HepG2 (cell line): Measurements from ENCODE around the gene SERINC2. TPM values are rescaled to one million over a fixed set of nuclear protein-coding genes. Genes with fewer than 3 reads are reported as not detected.

Experiments used
- EED ChIP-seq: sonication (generic); formaldehyde crosslinking; IDR thresholded peaks from 2 replicates; pipeline ENCODE4 v1.5.0; 2020; ENCODE audit warnings: mild to moderate bottlenecking, missing genetic modification reagents
- GATAD2A ChIP-seq: IDR thresholded peaks from 2 replicates; pipeline ENCODE4 v1.6.1; 2016
- GLMP ChIP-seq: sonication (generic); formaldehyde crosslinking; IDR thresholded peaks from 2 replicates; pipeline ENCODE4 v1.9.0; 2021; ENCODE audit warnings: missing genetic modification reagents, mild to moderate bottlenecking, borderline replicate concordance
- HNRNPH1 ChIP-seq: fragments of 200-400 bp; formaldehyde crosslinking; optimal IDR thresholded peaks from 2 replicates; pipeline ENCODE3; 2017; ENCODE audit warnings: mild to moderate bottlenecking, low read depth, low read length
- HOXA9 ChIP-seq: sonication (generic); formaldehyde crosslinking; IDR thresholded peaks from 2 replicates; pipeline ENCODE4 v1.8.1; 2022; ENCODE audit warnings: missing genetic modification reagents, mild to moderate bottlenecking, moderate library complexity, borderline replicate concordance
- NFAT5 ChIP-seq: sonication (generic); formaldehyde crosslinking; IDR thresholded peaks from 2 replicates; pipeline ENCODE4 v1.4.0; 2020; ENCODE audit warnings: missing genetic modification reagents
- PHF8 ChIP-seq: sonication (generic); formaldehyde crosslinking; IDR thresholded peaks from 2 replicates; pipeline ENCODE4 v1.5.0; 2020; ENCODE audit warnings: missing genetic modification reagents
- POLR2AphosphoS2 ChIP-seq: IDR thresholded peaks from 2 replicates; pipeline ENCODE4 v1.6.1; 2011; ENCODE audit warnings: low read depth, low read length, improper control_type of control experiment
- ZBTB46 ChIP-seq: sonication (generic); formaldehyde crosslinking; IDR thresholded peaks from 2 replicates; pipeline ENCODE4 v1.4.0; 2020; ENCODE audit warnings: mild to moderate bottlenecking, missing genetic modification reagents, borderline replicate concordance
- ZFP41 ChIP-seq: sonication (generic); formaldehyde crosslinking; IDR thresholded peaks from 2 replicates; pipeline ENCODE4 v1.4.0; 2020; ENCODE audit warnings: mild to moderate bottlenecking, missing genetic modification reagents, borderline replicate concordance
- ZNF256 ChIP-seq: sonication (generic); formaldehyde crosslinking; conservative IDR thresholded peaks from 2 replicates; pipeline ENCODE4 v1.4.0; 2020; ENCODE audit warnings: missing genetic modification reagents
- ZNF292 ChIP-seq: sonication (generic); formaldehyde crosslinking; IDR thresholded peaks from 2 replicates; pipeline ENCODE4 v1.8.1; 2022; ENCODE audit warnings: mild to moderate bottlenecking, low read depth, missing genetic modification reagents, borderline replicate concordance
- ZNF513 ChIP-seq: sonication (generic); formaldehyde crosslinking; conservative IDR thresholded peaks from 2 replicates; pipeline ENCODE4 v1.5.0; 2020; ENCODE audit warnings: missing genetic modification reagents
- ZNF563 ChIP-seq: sonication (generic); formaldehyde crosslinking; IDR thresholded peaks from 2 replicates; pipeline ENCODE4 v1.8.0; 2022; ENCODE audit warnings: mild to moderate bottlenecking, moderate library complexity, missing genetic modification reagents
- ZNF577 ChIP-seq: sonication (generic); formaldehyde crosslinking; IDR thresholded peaks from 2 replicates; pipeline ENCODE4 v1.4.0; 2020; ENCODE audit warnings: mild to moderate bottlenecking, low read depth, missing genetic modification reagents, borderline replicate concordance
- ZNF7 ChIP-seq: IDR thresholded peaks from 2 replicates; pipeline ENCODE4 v1.6.1; 2016; ENCODE audit warnings: missing biosample characterization, missing genetic modification reagents
- ZNF713 ChIP-seq: sonication (generic); formaldehyde crosslinking; IDR thresholded peaks from 2 replicates; pipeline ENCODE4 v1.4.0; 2020; ENCODE audit warnings: mild to moderate bottlenecking, missing genetic modification reagents
- ZNF891 ChIP-seq: sonication (generic); formaldehyde crosslinking; IDR thresholded peaks from 2 replicates; pipeline ENCODE4 v1.5.0; 2020; ENCODE audit warnings: mild to moderate bottlenecking, missing genetic modification reagents
- polyA plus RNA-seq, 8 experiments: library from polyadenylated mRNA; depleted of rRNA in 3 of 8; stranded (reverse) in 7 of 8; unstranded in 1 of 8; fragments of >200 nt; fragmentation: Illumina TruSeq in 4 of 8; extraction: Trizol in 4 of 8; gene quantifications; 2 replicates each; pipeline versions ENCODE4 v1.2.1 to v1.2.3, GENCODE V29; 2011 to 2016; ENCODE audit warnings: low read depth in 4 of 8, missing spikeins in 1 of 8, mixed read lengths in 1 of 8; ENCODE audit not compliant: insufficient read depth in 1 of 8
- total RNA-seq, 5 experiments: library from RNA; depleted of rRNA; stranded (reverse); fragments of >200 nt; fragmentation: Illumina TruSeq; extraction: Trizol; gene quantifications; 2 replicates each; pipeline ENCODE4 v1.2.3, GENCODE V29; 2016; ENCODE audit warnings: low read depth in 1 of 5

The SERINC2 gene
- total and polyA plus RNA-seq, 2 of the 13 experiments (the other 11 are each of a cell fraction or from before 2014, with no cell fraction given) = 4.8 to 126 TPM

GRCh38 chr1:31434101-31434871, 21.3 kb downstream of the SERINC2 start (continued):
- TF ChIP-seq NFAT5 (no peak), GLMP (CRISPR knock-in tag) (no peak), ZNF713 (CRISPR knock-in tag) (no peak), HNRNPH1 (no peak), ZNF513 (CRISPR knock-in tag) (no peak), ZFP41 (CRISPR knock-in tag) (no peak), POLR2AphosphoS2 (no peak), ZNF891 (no peak), ZNF256 (CRISPR knock-in tag) (no peak), ZNF292 (CRISPR knock-in tag) (no peak), ZNF577 (CRISPR knock-in tag) (no peak), ZNF563 (no peak), HOXA9 (CRISPR knock-in tag) (0 out of 2 replicates have a peak, but pooled peaks have one; percentile 32), EED (CRISPR knock-in tag) (no peak), ZNF7 (CRISPR knock-in tag) (no peak), GATAD2A (peak; percentile 90), PHF8 (CRISPR knock-in tag) (no peak), ZBTB46 (CRISPR knock-in tag) (no peak)
